ENCODE measurements around the gene SLC12A8. TPM values are rescaled to one million over a fixed set of nuclear protein-coding genes. Genes with fewer than 3 reads are reported as not detected.

The SLC12A8 gene
- total RNA-seq, 1 donor from 2014 or later: 9.2 TPM

DNA sequence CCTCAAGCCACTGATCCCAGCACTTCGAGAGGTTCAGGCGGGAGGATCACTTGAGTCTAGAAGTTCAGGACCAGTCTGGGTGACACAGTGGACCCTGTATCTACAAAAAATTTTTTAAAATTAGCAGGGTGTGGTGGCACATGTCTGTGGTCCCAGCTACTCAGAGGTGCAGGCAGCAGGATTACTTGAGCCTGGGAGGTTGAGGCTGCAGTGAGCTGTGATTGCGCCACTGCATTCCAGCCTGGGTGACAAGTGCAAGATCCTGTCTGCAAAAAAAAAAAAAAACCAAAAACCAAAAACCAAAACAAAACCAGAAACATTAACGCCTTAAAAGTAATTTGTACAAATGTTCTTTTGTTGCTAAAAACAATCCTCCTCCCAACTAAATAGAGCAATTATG is 27.9 kb upstream of the SLC12A8 start:
- TF ChIP-seq, protein P1, sequence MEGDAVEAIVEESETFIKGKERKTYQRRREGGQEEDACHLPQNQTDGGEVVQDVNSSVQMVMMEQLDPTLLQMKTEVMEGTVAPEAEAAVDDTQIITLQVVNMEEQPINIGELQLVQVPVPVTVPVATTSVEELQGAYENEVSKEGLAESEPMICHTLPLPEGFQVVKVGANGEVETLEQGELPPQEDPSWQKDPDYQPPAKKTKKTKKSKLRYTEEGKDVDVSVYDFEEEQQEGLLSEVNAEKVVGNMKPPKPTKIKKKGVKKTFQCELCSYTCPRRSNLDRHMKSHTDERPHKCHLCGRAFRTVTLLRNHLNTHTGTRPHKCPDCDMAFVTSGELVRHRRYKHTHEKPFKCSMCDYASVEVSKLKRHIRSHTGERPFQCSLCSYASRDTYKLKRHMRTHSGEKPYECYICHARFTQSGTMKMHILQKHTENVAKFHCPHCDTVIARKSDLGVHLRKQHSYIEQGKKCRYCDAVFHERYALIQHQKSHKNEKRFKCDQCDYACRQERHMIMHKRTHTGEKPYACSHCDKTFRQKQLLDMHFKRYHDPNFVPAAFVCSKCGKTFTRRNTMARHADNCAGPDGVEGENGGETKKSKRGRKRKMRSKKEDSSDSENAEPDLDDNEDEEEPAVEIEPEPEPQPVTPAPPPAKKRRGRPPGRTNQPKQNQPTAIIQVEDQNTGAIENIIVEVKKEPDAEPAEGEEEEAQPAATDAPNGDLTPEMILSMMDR (IDR thresholded peaks at IDR 0.05; ENCODE audit: unreplicated experiment): no peak
- no peak overlapping the region for H3K27ac Mint-ChIP-seq
- no peaks in the 10 kb centered on the region for H3K9me3 Mint-ChIP-seq (ENCODE audit: low read depth)
- H3K4me3 Mint-ChIP-seq (ENCODE audit: low read depth): no peak overlapping the region
- H3K27me3 Mint-ChIP-seq: no peaks in the 10 kb centered on the region
- peaks cover 11% of the 10 kb centered on the region for H3K36me3 Mint-ChIP-seq (ENCODE audit: insufficient read depth)
- H3K4me1 Mint-ChIP-seq (ENCODE audit: low read depth): no peaks in the 10 kb centered on the region
- no peak for DNase-seq (ENCODE audit: low spot score, unreplicated experiment)

DNA sequence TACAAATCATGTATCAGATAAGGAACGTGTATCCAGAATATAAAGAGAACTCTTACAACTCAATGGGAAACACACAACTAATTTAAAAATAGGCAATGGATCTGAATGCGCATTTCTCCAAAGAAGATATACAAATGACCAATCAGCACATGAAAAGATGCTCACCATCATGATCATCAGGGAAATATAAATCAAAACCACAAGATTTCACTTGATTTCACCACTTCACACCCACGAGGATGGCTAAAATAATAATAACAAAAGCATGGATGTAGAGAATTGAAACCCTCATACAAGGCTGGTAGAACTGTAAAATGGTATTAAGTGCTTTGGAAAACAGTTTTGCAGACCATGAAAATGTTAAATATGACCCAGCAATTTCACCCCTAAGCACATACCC is 26.7 kb upstream of the SLC12A8 start:
- no peak overlapping the region for H3K4me3 Mint-ChIP-seq (ENCODE audit: low read depth)

DNA sequence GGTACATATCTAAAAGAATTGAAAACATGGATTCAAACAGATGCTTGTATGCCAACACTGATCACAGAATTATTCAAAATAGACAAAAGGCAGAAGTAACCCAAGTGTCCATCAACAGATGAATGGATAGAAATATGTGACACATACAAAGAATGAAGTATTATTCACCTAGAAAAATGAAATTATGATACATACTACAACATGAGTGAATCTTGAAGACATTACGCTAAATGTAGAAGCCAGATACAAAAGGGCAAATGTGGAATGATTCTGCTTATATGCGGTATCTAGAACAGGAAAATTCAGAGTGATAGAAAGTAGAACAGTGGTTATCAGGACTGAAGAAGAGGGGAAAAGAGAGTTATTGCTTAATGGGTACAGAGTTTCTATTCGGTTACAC is 26.2 kb upstream of the SLC12A8 start:
- no peaks in the 10 kb centered on the region for H3K4me1 Mint-ChIP-seq (ENCODE audit: low read depth)
- H3K4me3 Mint-ChIP-seq (ENCODE audit: low read depth): no peak overlapping the region
- H3K27me3 Mint-ChIP-seq: no peaks in the 10 kb centered on the region
- DNase-seq (ENCODE audit: low spot score, unreplicated experiment): no peak
- peaks cover 8% of the 10 kb centered on the region for H3K36me3 Mint-ChIP-seq (ENCODE audit: insufficient read depth)
- H3K27ac Mint-ChIP-seq: no peak overlapping the region
- TF ChIP-seq, protein P1 (IDR thresholded peaks at IDR 0.05; ENCODE audit: unreplicated experiment): no peak
- no peaks in the 10 kb centered on the region for H3K9me3 Mint-ChIP-seq (ENCODE audit: low read depth)

More for the DNA sequence above, 26.7 kb upstream of the SLC12A8 start:
- TF ChIP-seq, protein P1 (IDR thresholded peaks at IDR 0.05; ENCODE audit: unreplicated experiment): no peak
- H3K27me3 Mint-ChIP-seq: no peaks in the 10 kb centered on the region
- peaks cover 8% of the 10 kb centered on the region for H3K36me3 Mint-ChIP-seq (ENCODE audit: insufficient read depth)
- no peak overlapping the region for H3K27ac Mint-ChIP-seq
- H3K4me1 Mint-ChIP-seq (ENCODE audit: low read depth): no peaks in the 10 kb centered on the region
- DNase-seq (ENCODE audit: low spot score, unreplicated experiment): no peak
- H3K9me3 Mint-ChIP-seq (ENCODE audit: low read depth): no peaks in the 10 kb centered on the region

DNA sequence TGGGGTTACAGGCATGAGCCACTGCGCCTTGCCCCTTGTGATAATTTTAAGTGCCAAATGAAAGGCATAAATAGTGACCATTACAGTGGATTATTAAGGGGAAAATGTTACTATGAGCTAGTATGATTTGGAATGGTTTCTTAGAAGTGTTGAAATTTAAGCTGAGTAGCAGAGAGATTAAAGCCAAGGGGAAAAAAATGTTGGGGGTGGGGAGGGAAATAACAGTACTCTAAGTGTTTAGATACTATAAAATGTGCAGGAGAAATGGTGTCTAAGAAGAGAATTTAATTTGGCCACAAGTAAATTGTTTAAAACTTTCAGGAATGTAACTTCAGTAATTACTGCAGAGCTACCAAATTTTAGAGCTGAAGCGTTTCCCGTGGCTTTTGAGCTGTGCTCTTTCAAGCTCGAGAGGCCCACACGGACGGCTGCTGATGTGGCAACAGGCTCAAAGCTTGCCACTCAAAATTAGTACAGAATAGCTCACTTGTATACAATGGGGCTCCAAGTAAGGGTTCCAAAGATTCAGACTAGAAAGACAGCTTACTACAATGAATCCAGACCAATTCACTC is 23.9 kb upstream of the SLC12A8 start:
- no peak overlapping the region for H3K4me3 Mint-ChIP-seq (ENCODE audit: low read depth)
- TF ChIP-seq, protein P1 (IDR thresholded peaks at IDR 0.05; ENCODE audit: unreplicated experiment): no peak
- H3K27ac Mint-ChIP-seq: peak overlapping the region; percentile 14
- no peaks in the 10 kb centered on the region for H3K27me3 Mint-ChIP-seq
- H3K4me1 Mint-ChIP-seq (ENCODE audit: low read depth): peaks cover 4% of the 10 kb centered on the region
- H3K36me3 Mint-ChIP-seq (ENCODE audit: insufficient read depth): peaks cover 20% of the 10 kb centered on the region
- no peaks in the 10 kb centered on the region for H3K9me3 Mint-ChIP-seq (ENCODE audit: low read depth)
- DNase-seq (ENCODE audit: low spot score, unreplicated experiment): no peak

DNA sequence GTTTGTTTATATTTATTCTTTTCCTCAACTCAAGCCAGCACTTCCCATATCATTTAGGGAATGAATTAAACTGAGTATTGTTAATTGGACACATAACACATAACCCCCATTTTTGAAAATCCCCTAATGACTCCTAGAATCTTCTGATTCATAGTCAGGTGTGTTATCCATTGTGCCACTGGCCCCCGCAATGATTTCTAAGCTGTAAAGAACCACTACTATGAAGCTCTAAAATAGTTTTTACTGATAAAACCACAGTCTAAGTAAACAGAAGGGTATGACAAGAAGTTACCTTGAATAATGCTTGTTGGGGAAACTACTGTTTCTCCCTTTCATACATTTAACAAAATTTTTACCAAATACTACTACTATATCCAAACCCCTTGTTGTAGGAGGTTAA is 22.3 kb upstream of the SLC12A8 start:
- no peak for DNase-seq (ENCODE audit: low spot score, unreplicated experiment)
- Mint-ChIP-seq H3K4me1 (ENCODE audit: low read depth) (peaks cover 4% of the 10 kb centered on the region), H3K27ac (no peak overlapping the region), H3K4me3 (ENCODE audit: low read depth) (no peak overlapping the region), H3K9me3 (ENCODE audit: low read depth) (no peaks in the 10 kb centered on the region), H3K36me3 (ENCODE audit: insufficient read depth) (peaks cover 21% of the 10 kb centered on the region), H3K27me3 (no peaks in the 10 kb centered on the region)
- TF ChIP-seq, protein P1 (IDR thresholded peaks at IDR 0.05; ENCODE audit: unreplicated experiment): no peak
